Upper lobe of left lung (tissue), 6 donors: ENCODE data around the gene TMEM239. TPM values are rescaled to one million over a fixed set of nuclear protein-coding genes. Genes with fewer than 3 reads are reported as not detected.

Experiments
- ATAC-seq, 2 donors: fragments of 200-7000 bp; cut with Tn5 transposase; one replicate each; pipeline ENCODE4 v1.9.1; 2022; ENCODE audit warnings: mild to moderate bottlenecking in 2 of 2, moderate library complexity in 2 of 2; ENCODE audit not compliant: low FRiP score in 2 of 2
- DNase-seq, 2 donors: peaks; one replicate each; pipeline ENCODE4 v3.0.0-alpha.2; 2019 to 2020
- H3K27ac ChIP-seq, 4 donors: fragments of 200-600 bp; sonication (generic); one replicate each; pipeline ENCODE4 v1.5.1; 2016 to 2019
- H3K27me3 ChIP-seq, 4 donors: fragments of 200-600 bp; sonication (generic); one replicate each; pipeline ENCODE4 v1.5.1; 2017 to 2019
- H3K36me3 ChIP-seq, 4 donors: fragments of 200-600 bp; sonication (generic); one replicate each; pipeline ENCODE4 v1.5.1; 2016 to 2019
- H3K4me1 ChIP-seq, 4 donors: fragments of 200-600 bp; sonication (generic); one replicate each; pipeline ENCODE4 v1.5.1; 2018 to 2019
- H3K4me3 ChIP-seq, 4 donors: fragments of 200-600 bp; sonication (generic); one replicate each; pipeline ENCODE4 v1.5.1; 2017 to 2019; ENCODE audit warnings: mild to moderate bottlenecking in 2 of 4, moderate library complexity in 1 of 4
- H3K9me3 ChIP-seq, 4 donors: fragments of 200-600 bp; sonication (generic); one replicate each; pipeline ENCODE4 v1.5.1; 2018 to 2019
- CTCF ChIP-seq, 6 experiments: fragments of 450-650 bp in 4 of 6; fragments of 200-600 bp in 2 of 6; sonication (generic) in 2 of 6; IDR thresholded peaks; one replicate each; pipeline ENCODE4 v1.5.1; 2016 to 2019; ENCODE audit warnings: antibody characterized with exemption in 6 of 6
- EP300 ChIP-seq, 4 donors: sonication (generic); formaldehyde crosslinking; IDR thresholded peaks; one replicate each; pipeline ENCODE4 v1.5.1; 2017; ENCODE audit warnings: antibody characterized with exemption in 4 of 4, control low read depth in 2 of 4
- POLR2A ChIP-seq, 4 donors: fragments of 450-650 bp; IDR thresholded peaks; one replicate each; pipeline ENCODE4 v1.5.1; 2016 to 2017; ENCODE audit warnings: antibody characterized with exemption in 4 of 4, mild to moderate bottlenecking in 2 of 4
- POLR2AphosphoS5 ChIP-seq, 2 donors: sonication (generic); formaldehyde crosslinking; IDR thresholded peaks; one replicate each; pipeline ENCODE4 v1.5.1; 2017; ENCODE audit warnings: antibody characterized with exemption in 2 of 2
- WGBS, 2 donors: methylation state at CpG; one replicate each; pipeline ENCODE4 v1.1.5; 2017 to 2018; 5-methylcytosine and 5-hydroxymethylcytosine counted together
- total RNA-seq, 6 donors: library from RNA; depleted of rRNA in 4 of 6; stranded (reverse); fragments of >200 nt in 4 of 6; gene quantifications; one replicate each; pipeline versions ENCODE4 v1.1.0 to v1.2.1, GENCODE V29; 2016 to 2021
- donor health status: DM: no; HTN: no; CAD: no; lungs with moderate emphysema.
- donor health status: DM: no; HTN: yes; CAD: no; lungs with severe emphysema.

TMEM239 gene
- total RNA-seq, 6 donors from 2014 or later, result not detected

- Histone ChIP-seq H3K4me3 (no peak overlapping the region), H3K9me3 (no peaks in the 10 kb centered on the region), H3K36me3 (no peaks in the 10 kb centered on the region), H3K4me1 (peaks cover 0 to 17% (median 0%) of the 10 kb centered on the region in 4 donors), H3K27me3 (peaks cover 2 to 21% (median 13%) of the 10 kb centered on the region in 4 donors), H3K27ac (no peak overlapping the region)
- 82 to 83% methylated on average over 7 of the region's 7 CpGs for WGBS, 2 donors
- no peak for TF ChIP-seq CTCF (IDR thresholded peaks at IDR 0.05)
- no peak for TF ChIP-seq POLR2AphosphoS5 (IDR thresholded peaks at IDR 0.05)
- no peak for TF ChIP-seq POLR2A (IDR thresholded peaks at IDR 0.05)
- no peak for TF ChIP-seq EP300 (IDR thresholded peaks at IDR 0.05)
- DNase-seq (no peak), ATAC-seq (no peak)
These were observed 1.9 kb downstream of the TMEM239 start for GRCh38 chr20:2817891-2818595.

GRCh38 chr20:2820084-2820895, 4.1 kb downstream of the TMEM239 start:
- Histone ChIP-seq H3K4me1 (peaks cover 0 to 17% (median 0%) of the 10 kb centered on the region in 4 donors), H3K27ac (no peak overlapping the region), H3K4me3 (no peak overlapping the region), H3K36me3 (no peaks in the 10 kb centered on the region), H3K27me3 (peaks cover 2 to 21% (median 13%) of the 10 kb centered on the region in 4 donors), H3K9me3 (no peaks in the 10 kb centered on the region)
- 37 to 47% methylated on average over 32 of the region's 32 CpGs for WGBS, 2 donors
- TF ChIP-seq EP300 (IDR thresholded peaks at IDR 0.05) (no peak), POLR2A (IDR thresholded peaks at IDR 0.05) (no peak), CTCF (IDR thresholded peaks at IDR 0.05) (no peak), POLR2AphosphoS5 (IDR thresholded peaks at IDR 0.05) (no peak)
- DNase-seq (peak in 1 of 2 donors; percentile 36), ATAC-seq (peak; percentile 16 to 52)

GRCh38 chr20:2820896-2821869, 5.0 kb downstream of the TMEM239 start:
- Histone ChIP-seq H3K9me3 (no peaks in the 10 kb centered on the region), H3K4me3 (no peak overlapping the region), H3K27ac (no peak overlapping the region), H3K36me3 (no peaks in the 10 kb centered on the region), H3K27me3 (peaks cover 2 to 21% (median 13%) of the 10 kb centered on the region in 4 donors), H3K4me1 (peaks cover 0 to 17% (median 0%) of the 10 kb centered on the region in 4 donors)
- peak in 1 of 2 donors; percentile 82 for DNase-seq
- ATAC-seq, result peak in 1 of 2 donors; percentile 63
- 12 to 14% methylated on average over 21 to 29 of the region's 68 CpGs for WGBS, 2 donors
- no peak for TF ChIP-seq POLR2AphosphoS5 (IDR thresholded peaks at IDR 0.05)
- TF ChIP-seq EP300 (IDR thresholded peaks at IDR 0.05), result no peak
- TF ChIP-seq CTCF (IDR thresholded peaks at IDR 0.05), result no peak
- no peak for TF ChIP-seq POLR2A (IDR thresholded peaks at IDR 0.05)

- no peak for ATAC-seq
- Histone ChIP-seq H3K9me3 (no peaks in the 10 kb centered on the region), H3K4me3 (no peak overlapping the region), H3K4me1 (peaks cover 0 to 17% (median 0%) of the 10 kb centered on the region in 4 donors), H3K27ac (no peak overlapping the region), H3K36me3 (no peaks in the 10 kb centered on the region), H3K27me3 (peaks cover 2 to 21% (median 13%) of the 10 kb centered on the region in 4 donors)
- no peak for DNase-seq
- WGBS, 2 donors, result 17 to 23% methylated on average over 2 to 5 of the region's 5 CpGs
- TF ChIP-seq CTCF (IDR thresholded peaks at IDR 0.05) (no peak), POLR2AphosphoS5 (IDR thresholded peaks at IDR 0.05) (no peak), EP300 (IDR thresholded peaks at IDR 0.05) (no peak)
These were observed 5.9 kb downstream of the TMEM239 start for GRCh38 chr20:2822073-2822472.
